SW480 (cell line): Measurements from ENCODE around the gene CCDC142.

Experiments
- DNase-seq: peaks from one replicate; pipeline ENCODE4 v3.0.0-alpha.2; 2016; ENCODE audit warnings: low spot score

The CCDC142 gene, protein sequence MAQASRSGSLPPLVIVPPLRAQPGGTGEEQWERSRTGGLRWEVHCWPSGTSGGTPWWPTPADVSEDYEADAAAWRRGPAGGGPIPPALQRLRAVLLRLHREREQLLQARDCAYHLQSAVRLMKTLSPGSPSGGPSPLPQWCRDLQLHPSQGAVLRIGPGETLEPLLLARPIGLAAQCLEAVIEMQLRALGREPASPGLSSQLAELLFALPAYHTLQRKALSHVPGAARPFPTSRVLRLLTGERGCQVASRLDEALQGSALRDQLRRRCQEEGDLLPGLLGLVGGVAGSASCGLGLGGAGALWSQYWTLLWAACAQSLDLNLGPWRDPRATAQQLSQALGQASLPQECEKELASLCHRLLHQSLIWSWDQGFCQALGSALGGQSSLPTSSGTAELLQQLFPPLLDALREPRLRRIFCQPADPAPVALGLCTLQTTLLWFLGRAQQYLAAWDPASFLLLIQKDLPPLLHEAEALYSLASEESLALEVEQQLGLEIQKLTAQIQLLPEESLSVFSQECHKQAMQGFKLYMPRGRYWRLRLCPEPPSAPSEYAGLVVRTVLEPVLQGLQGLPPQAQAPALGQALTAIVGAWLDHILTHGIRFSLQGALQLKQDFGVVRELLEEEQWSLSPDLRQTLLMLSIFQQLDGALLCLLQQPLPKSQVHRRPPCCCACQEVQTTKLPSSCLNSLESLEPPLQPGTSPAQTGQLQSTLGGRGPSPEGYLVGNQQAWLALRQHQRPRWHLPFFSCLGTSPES

DNA sequence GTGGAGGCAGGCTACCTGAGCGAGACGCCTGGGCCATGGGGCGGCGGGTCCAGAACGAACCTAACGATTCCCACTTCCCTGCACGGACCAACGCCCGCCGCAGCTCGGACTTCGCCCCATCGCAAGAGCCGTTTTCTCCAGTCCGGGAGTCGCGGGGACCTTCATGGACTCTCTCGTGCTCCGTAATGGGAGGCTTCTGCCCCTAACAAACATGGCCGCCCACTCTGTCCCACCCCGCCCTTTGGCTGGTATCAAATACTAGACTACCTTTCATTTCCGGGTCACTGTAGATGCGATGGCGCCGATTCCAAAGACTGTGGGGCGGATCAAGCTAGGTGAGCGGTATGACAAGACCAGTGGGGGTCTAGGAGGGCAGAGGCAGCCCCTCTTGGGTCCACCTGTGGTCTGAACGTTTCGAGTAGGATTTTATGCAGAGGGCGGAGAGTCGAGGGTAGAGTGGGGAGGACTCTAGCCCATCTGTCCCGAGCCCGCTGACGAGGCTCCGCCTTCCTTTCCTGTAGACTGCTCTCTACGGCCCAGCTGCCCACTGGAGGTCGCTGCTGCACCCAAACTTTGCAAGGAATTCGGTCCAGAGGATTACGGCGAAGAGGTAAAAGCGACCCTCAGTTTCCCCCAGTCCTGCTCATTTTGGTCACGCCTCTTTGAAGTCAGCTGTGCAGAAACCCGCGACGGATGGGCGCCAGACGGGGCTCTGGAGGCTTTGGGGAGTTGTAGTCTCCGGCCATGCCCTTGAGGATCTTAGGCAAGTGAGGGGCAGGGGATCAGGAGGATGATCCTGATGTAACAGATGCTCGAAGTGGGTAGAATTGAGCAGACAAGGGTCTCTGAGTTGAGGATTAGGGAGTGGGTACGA lies at the start of gene CCDC142, which contains the start of gene TTC31:
Gene CCDC142, minus strand, starts transcription at position 198 of the 874 bp plus-strand sequence. Its CDS starts 161 bp downstream, at position 37.
Gene TTC31, plus strand, starts transcription at position 281 of the 874 bp plus-strand sequence. Its CDS starts 15 bp downstream, at position 296.
- peak; percentile 98 for DNase-seq

DNA sequence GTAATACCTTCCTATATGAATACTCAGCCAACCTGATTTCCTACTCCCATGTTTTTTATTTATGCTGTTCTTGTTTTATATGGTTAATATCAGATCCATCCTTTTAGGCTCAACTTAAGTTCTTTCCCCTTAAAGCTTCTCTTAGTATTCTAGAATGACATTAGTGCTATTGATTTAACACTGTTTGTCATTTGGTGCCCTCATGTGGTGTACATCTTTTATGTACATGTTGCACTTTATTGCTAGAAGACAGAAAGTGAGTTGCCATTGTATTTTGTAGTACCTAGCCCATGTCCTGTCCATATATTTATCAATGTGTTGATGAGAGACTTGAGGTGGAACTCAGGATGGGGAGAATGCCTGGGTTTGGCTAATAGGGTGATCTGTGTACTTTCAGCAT lies 49.4 kb upstream of the CCDC142 start:
- peak; percentile 62 for DNase-seq

DNA sequence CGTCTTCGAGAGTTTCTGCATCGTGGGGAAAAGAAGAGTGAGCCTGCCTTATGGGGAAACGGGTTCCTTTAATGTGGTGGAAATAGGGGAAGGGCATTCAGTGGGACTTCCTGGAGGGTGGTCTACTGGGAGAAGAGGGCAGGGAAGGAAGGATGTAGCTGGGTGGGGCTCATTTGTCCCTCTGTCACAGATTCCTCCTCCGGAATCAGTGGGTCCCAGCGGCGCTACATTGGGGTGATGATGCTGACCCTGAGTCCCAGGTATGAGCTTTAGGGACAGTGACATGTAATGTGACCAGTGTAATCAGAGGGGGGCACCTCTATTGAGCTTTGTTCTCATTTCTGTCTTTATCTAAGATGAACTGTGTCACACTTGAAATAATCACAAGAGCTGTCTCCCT lies 48.9 kb upstream of the CCDC142 start:
- DNase-seq, result no peak

DNA sequence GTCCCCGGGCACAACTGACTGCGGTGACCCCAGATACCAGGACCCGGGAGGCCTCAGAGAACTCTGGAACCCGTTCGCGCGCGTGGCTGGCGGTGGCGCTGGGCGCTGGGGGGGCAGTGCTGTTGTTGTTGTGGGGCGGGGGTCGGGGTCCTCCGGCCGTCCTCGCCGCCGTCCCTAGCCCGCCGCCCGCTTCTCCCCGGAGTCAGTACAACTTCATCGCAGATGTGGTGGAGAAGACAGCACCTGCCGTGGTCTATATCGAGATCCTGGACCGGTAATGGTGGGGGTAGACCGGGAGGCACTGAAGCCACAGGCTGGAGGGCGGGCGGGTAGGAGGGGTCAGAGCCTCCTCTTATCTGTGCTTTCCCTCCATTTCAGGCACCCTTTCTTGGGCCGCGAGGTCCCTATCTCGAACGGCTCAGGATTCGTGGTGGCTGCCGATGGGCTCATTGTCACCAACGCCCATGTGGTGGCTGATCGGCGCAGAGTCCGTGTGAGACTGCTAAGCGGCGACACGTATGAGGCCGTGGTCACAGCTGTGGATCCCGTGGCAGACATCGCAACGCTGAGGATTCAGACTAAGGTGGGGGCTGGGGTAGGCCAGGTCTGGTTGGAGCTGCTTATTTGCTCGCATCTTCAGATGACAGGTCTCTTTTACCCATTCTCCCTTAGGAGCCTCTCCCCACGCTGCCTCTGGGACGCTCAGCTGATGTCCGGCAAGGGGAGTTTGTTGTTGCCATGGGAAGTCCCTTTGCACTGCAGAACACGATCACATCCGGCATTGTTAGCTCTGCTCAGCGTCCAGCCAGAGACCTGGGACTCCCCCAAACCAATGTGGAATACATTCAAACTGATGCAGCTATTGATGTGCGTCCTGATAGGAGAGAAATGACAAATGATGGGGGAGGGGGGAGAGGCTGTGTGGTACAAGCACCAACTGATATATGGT lies 47.7 kb upstream of the CCDC142 start:
- DNase-seq, result peak; percentile 34

DNA sequence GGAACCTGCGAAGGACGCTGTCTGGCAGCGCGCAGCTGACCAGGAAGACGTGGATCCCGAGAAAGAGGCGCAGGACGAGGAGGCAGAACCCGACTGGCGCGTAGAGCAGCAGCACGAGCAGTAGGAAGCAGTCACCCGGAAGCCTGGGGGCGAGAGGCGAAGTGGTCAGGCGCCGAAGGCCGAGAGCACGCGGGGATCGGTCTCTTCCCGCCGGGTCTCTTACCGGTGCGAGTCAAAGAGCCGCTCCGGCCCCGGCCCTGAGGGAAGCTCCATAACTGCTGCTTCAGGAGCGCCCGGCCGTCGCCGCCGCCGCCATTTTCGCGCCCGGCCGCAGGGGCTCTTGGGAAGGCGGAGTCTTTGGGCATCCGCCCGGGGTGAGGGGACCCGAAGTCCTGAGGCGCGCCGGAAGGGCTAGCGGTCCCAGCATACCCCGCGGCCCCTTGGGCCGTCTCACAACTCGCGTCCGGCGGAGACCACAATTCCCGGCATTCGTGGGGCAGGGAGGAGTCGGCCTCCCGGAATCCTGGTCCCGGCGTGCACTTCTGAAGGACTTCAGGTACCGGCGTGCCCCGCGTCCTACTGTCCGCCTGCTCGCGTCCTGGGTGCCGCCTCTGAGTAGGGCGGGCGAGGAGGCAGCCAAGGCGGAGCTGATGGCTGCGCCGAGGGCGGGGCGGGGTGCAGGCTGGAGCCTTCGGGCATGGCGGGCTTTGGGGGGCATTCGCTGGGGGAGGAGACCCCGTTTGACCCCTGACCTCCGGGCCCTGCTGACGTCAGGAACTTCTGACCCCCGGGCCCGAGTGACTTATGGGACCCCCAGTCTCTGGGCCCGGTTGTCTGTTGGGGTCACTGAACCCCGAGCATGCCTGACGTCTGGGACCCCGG lies 46.8 kb upstream of the CCDC142 start, which contains the start of the genes AUP1 and HTRA2:
Gene AUP1, minus strand, starts transcription at position 350 of the 882 bp plus-strand sequence. Its CDS starts 77 bp downstream, at position 273.
Gene HTRA2, plus strand, starts transcription at position 577 of the 882 bp plus-strand sequence. Its CDS starts 74 bp downstream, at position 651.
- peak; percentile 99 for DNase-seq

DNA sequence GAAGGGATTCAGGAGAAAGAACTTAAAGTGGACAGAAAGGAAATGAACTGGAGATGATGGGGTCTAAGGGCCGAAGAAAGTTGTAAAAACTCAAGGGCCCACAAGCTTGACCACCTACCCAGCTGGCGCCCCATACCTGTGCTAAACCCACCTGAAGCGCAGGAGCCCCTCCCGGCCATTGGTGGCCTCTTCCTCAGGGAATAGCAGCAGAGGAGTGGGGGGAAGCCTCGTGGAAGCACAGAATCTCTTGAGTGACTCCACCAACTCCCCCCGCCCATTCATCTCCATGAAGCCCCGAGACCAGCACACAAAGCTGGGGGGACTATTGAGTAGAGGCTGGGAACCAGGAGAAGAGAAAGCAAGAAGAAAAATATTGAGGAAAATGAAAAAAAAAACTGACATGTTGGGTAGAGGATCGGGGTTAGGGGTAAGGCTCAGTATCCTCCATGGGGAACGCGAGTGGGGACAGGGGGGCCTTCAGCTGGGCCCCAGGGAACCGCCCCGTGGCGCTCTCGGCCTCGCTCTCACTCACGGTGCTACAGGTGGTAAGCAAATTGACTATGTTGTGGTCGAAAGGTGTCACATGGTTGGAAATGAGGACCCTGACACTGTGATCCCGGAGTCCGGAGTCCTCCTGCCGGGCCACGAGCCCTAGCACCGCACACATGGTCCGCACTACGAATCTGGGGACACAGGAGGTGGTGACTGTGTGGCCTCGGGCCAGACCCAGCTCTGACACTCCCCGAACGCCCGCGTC lies 46.0 kb upstream of the CCDC142 start:
- no peak for DNase-seq

DNA sequence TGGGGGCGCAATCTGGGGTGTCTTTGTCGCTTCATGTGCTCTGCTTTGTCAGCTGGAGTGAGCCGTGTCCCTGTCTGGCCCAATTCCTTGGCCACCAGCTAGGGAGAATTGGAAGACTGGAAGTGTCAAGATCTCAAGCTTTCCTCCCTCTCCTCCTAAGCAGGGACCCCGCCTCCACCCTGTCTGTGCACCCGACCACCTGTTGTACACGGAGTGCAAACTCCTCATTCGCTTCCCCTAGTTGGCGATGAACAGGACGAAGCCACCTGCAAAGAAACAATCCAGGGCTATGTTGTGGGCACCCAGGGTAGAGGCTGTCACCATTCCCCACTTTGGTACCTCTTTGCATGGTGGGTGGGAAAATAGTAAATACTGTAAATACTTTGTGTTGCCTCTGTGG lies 44.9 kb upstream of the CCDC142 start:
- no peak for DNase-seq

DNA sequence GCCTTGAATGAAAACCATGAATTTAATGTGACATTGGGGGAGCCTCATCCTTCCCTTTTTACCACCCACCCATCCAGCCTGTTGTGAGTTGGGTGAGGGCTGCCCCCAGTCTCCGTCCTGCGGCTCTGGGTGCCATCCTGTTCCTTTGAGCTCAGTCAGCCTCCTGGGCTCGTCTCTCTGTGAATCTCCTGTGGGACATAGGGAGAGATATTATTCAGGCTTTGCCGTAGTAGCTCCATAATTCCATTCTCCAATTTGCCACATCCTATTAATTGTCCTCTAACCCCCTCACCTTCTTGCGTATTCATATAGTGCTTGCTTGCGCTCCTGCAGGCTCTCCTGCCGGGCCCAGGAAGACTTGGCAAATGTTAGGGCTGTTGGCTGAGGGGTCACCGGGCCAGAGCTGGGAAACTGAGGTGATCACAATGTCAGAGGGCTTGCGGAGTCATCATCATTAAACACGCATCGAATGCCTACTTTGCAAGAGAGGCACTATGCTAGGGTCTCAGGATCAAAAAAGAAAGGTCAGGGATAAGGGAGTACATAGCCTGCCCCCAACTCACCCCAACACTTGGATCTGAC lies 43.9 kb upstream of the CCDC142 start:
- no peak for DNase-seq

DNA sequence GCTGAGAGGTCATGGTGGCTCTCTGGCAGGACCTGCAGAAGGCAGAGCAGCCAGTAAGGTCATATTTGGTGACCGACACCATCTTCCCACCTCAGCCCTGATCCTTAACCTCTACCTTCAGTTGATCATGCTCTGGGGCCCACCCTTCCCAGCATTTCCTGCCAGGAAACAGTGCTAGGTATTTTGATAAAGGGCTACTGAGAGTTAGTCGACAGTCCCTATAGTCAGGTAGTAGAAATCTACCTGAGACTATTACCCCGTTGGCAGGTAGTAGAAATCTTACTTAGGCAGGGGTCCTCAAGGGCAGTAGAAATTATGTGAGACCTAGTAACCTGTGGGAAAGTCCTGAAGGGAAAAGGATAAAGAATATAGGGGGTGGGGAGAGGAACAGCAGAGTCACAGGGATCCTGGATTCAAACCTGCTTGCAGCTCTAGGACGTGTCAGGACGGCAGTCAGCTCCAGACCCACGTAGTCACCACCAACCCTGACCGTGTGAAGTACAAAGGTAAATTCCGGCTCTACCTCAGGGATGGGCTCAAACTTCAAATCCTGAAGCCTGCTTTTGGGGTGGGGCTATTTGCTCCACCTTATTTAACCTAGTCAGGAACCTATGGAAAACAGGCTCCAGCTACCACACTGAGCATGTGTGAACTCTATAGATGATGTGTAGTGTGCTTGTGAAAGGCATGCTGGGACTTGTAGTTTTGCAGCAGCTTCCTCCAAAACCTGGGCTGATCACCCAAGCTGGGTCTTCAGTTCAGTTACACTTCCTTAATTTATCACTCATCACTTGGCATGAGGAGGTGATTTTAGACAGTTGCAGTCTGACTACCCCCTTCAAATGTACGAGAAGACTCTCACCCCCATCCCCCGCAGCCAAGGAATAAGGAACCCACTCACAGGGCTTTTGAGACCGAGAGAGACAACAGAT lies 43.2 kb upstream of the CCDC142 start, which contains the start of gene DQX1:
Gene DQX1, minus strand, starts transcription at position 515 of the 932 bp plus-strand sequence. Its CDS starts 502 bp downstream, at position 13.
- peak; percentile 67 for DNase-seq

DNA sequence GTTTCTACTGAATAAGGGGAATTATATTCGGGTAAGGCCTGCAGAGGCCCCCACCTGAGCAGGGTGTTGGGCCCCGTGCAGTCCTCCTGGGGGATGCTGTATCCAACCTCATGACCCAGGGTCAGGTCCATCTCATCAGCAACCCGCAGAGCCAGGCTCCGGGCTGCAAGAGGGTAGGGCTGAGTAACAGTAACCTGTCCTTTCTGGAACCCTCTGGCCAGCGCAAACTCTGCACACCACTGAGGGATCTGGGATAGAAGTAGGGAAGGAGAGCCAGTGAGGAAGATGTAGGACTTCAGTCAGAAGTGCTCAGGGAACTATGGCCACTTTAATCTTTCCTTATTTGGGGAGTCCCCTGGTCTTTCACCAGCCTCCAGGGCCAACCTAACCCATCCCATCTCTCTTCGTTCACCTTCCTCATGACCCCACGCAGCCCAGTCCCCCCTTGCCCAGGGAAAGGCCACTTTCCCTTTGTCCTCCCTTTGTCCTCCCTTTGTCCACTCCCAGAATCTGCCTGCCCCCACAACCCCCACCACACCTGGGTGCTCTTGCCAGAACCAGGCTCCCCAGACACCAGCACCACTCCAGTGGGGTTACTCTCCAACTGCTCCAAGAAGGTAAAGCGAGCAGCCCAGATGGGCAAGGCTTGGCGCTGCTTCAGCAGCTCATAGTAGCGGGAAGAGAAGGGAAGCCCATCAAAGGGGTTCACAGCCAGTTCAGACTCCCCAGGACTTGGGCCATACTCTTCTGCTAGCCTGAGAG lies 42.3 kb upstream of the CCDC142 start:
- DNase-seq, result no peak

DNA sequence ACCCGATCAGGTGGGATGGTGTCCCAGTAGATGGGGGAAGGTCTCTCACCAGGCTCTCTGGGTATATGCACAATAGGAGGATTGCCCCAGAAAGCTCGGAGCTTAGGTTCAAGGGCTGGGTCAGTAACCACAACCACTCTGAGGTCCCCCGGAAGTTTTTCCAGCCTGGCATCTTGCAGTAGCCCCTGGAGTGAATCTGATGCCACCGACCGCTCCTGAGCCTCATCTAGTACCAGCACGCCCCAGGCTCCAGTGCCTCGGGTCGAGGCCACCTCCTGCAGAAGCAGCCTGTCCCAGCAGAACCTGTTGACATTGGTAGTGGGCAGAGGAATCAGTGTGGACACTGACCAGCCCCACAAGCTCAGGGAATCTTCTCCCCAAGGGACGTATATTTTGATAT lies 41.2 kb upstream of the CCDC142 start:
- DNase-seq, result no peak

DNA sequence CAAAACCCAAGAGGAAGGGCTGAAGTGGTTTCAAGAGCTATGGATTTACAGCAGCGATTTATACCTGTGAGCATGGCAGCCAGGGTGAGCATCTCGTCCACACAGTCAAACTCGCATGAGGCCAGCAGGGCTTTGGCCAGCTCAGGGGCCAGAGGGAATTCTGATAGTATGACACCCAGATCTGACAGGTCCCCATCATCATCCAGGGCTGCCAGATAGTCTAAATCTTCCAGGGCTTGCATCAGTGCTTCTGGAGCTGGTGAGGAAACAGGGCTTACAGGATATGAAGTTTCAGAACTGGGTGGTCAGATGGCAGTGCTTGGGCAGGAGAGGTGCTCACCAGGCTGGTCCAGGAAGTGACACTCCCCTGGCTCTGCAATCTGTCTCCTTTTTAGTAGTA lies 39.7 kb upstream of the CCDC142 start:
- DNase-seq, result no peak

DNA sequence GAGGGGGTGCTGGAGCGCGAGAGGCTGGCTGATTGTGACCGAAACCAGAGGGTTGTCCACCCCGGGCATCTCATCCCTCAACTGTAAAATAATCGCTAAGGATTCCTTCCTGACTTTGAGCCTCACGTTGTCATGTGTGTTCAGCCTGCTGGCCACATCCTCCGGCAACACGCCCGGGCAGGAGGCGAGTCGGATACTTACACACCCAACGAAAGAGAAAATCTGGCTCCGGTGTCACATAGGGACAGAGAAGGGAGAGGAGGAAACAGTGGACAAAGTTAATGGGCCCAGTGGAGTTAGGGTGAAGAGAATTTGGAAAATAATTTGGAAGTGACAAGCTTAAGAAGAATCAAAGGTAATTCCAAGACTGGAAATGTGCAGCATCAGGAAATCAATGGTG lies 33.9 kb upstream of the CCDC142 start:
- DNase-seq, result no peak

DNA sequence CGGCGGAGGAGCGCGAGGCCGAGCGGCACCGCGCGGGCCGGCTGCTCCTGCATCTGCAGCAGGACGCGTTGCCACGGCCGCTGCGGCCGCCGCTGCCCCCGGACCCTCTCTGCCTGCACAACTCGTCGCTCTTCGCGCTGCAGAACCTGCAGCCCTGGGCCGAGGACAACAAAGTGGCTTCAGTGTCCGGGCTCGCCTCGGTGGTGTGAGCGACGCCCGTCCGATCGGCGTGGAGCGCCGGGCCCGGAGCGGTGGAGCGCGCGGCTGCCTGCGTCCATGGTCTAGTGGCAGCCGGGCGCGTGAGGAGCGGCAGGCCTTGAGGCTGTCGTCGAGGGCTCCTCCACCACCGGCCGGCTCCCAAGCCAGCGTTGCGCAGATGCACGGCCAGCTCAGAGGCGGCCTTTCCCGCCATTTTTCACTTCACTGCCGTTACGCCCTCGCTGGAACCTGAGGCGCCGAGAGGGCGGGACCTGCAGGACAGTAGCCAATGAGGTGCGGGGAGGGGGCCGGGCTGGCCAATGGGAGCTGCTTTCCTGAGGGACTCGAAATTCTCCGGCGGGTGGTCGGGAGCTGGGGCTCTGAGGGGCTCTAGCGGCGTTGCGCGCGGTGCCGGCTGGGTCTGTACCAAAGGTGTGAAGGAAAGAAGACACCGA lies 33.3 kb upstream of the CCDC142 start:
- DNase-seq, result no peak

DNA sequence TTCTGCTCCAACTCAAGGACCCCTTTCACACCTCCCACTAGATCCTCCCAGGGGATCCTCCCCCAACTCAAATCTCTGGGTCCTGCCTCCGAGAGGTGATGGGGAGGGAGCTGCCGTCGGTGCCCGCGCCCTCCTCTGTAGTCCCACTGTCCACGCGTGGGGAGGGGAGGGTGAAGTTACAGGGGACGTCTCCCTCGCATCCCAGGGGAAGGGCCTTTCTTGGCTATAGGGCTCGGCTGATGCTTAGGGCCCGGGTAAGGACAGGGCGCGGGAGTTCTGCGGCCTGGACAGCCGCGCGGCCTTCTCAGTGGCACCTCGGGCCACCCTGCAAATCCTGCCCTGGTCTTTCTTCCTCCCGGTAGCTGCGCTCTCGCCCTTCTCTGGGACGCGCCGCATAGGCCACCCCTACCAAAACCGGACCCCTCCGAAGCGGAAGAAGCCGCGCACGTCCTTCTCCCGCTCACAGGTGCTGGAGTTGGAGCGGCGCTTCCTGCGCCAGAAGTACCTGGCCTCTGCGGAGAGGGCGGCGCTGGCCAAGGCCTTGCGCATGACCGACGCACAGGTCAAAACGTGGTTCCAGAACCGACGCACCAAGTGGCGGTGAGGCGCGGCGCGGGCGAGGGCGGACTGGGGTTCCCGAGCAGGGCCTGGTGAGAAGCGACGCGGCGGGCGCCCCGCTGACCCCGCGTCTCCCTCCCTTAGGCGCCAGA lies 32.6 kb upstream of the CCDC142 start:
- DNase-seq, result no peak
